Renal cortex interstitium (tissue), 11 donors: Measurements from ENCODE around the gene TBC1D22A. TPM values are rescaled to one million over a fixed set of nuclear protein-coding genes. Genes with fewer than 3 reads are reported as not detected.

Experiments used
- DNase-seq, 11 donors: peaks; one replicate each; pipeline ENCODE4 v3.0.0-alpha.2; 2013; ENCODE audit warnings: low read depth in 9 of 11, low spot score in 4 of 11; ENCODE audit errors: extremely low read depth in 1 of 11
- polyA plus RNA-seq, 3 donors: library from polyadenylated mRNA; unstranded; fragments of 120-200 nt; gene quantifications; one replicate each; pipeline ENCODE4 v1.2.1, GENCODE V29; 2013; ENCODE audit not compliant: insufficient read length in 3 of 3

TBC1D22A gene
- polyA plus RNA-seq, 3 donors: 16.1 to 19.0 (median 19.0) TPM

DNA sequence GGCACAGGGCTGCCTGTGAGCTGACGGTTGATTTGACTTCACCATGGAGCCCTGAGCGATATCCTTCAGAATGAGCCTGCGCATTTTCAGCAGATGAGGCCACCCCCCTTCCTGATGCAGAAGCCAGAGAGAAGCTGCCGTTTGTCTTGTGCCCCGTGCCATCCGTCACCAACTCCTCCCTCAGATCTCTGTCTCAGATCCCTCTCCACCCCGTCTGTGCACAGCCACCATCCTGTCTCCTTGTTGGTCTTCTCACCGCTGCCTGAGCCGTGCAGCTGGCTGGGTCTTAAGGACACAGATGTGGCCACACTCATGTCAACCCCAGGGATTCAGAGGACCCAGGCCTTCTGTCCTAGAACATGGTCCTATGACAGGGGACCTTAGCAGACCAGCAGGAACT is 293.9 kb downstream of the TBC1D22A start:
- DNase-seq: no peak

- DNase-seq: no peak
Observed at GRCh38 chr22:47056776-47057470, 294.5 kb downstream of the TBC1D22A start.

DNA sequence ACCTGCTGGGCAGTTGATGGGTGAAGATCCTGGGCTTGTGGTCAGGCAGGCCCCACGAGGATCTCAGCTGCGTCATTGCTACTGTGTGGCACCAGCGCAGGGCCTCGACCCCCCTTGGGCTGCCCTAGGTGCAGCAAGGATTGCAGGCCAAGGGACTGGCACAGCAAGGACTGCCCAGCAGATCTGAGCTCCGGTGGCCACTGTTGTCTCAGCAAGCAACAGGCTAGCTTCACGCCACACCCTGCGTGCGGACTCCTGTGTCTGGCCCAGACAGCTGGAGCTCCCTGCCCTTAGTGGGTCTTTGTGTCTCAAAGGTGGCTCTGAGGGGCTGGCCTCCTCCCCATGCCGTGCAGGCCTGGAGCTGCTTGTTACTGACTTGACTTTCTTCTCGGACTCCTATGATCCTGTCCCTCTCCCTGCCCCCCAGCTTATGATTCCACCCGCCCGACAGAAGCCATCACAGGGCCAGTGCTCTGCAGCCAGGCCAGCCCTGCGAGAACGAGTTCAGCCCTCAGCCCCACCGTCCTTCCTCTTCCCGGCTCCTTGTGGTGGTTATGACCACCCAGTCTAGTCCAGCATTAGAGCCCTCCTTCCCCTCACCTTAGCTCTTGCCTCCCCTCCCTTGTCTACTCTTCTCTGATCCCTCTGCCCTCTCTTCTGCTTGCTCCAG is 295.6 kb downstream of the TBC1D22A start:
- no peak for DNase-seq

GRCh38 chr22:47059076-47059475 is 296.6 kb downstream of the TBC1D22A start:
- no peak for DNase-seq

- no peak for DNase-seq
Observed at GRCh38 chr22:47059701-47060161, 297.3 kb downstream of the TBC1D22A start.

DNA sequence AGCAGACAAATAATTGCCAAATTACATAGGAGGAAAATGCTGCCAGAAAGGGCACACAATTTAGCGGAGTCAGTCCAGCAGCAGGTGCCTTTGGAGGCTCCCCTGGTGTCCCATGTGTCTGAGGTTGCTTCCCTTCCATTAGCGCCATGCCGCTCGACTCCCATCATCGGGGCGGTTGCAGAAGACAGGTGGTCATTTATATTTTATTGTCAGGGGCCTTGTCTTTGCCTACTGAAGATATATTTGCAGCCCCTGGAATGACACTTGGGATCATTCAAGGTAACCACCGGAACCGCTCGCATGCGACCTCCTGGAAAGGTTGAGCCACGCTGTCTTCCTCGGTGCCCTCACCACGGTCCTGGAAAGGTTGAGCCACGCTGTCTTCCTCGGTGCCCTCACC is 298.3 kb downstream of the TBC1D22A start:
- DNase-seq: no peak

DNA sequence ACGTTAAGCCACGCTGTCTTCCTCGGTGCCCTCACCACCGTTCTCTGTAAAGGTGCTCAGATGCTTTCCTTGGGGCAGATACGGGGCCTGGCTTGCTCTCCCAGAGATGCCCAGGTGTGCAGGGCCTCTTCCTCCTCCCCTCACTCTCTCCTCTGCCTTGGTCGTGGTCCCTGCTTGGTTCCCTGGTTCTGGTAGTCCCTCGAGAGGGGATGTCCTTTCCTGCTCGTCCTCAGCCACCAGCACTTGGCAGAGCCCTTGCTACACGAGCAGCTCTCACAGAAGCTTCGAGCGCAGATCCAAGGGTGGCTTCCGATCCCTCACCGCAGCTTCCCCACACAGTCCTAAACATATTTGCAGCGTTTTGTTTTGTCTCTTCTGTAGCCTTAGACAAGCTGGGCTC is 298.8 kb downstream of the TBC1D22A start:
- no peak for DNase-seq

- no peak for DNase-seq
Observed at GRCh38 chr22:47062126-47062525, 299.7 kb downstream of the TBC1D22A start.

- DNase-seq: no peak
Observed at GRCh38 chr22:47063071-47063509, 300.6 kb downstream of the TBC1D22A start.

- no peak for DNase-seq
Observed at GRCh38 chr22:47063606-47064005, 301.2 kb downstream of the TBC1D22A start.

DNA sequence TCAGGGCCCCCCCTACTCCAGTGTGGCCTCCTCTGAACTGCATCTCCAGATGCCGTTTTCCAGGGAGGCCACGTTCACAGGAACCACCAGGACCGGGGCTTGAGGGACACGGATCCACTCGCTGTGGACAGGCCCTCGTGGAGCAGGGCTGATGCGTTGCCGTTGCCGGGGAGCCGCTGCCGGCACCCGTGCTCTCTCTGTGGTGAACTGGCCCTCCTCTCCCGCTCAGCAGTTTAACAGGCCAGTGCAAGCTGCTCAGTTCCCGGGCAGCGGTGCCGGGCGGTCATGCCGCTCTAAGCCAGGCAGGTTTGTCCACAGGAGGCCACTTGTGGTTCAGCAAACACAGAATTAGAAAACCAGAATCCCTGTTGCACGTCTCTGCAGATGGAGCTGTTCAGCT is 301.6 kb downstream of the TBC1D22A start:
- no peak for DNase-seq

GRCh38 chr22:47064416-47064815 is 302.0 kb downstream of the TBC1D22A start:
- no peak for DNase-seq

- DNase-seq: no peak
Observed at GRCh38 chr22:47065756-47066615, 303.5 kb downstream of the TBC1D22A start.

DNA sequence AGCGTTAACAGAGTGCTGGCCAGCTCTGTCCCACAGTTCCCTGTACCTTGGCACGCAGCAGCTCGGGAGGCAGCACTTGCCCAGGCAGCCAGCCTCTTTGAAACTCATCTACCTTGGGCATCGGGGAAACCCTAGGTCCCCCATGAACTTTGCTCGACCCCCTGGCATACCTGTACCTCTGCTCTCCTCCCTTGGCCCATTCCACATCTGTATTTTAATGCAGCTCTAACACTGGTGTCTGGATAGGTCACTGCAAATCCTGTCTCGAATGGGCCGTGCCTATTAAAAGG is 304.1 kb downstream of the TBC1D22A start:
- DNase-seq: no peak

DNA sequence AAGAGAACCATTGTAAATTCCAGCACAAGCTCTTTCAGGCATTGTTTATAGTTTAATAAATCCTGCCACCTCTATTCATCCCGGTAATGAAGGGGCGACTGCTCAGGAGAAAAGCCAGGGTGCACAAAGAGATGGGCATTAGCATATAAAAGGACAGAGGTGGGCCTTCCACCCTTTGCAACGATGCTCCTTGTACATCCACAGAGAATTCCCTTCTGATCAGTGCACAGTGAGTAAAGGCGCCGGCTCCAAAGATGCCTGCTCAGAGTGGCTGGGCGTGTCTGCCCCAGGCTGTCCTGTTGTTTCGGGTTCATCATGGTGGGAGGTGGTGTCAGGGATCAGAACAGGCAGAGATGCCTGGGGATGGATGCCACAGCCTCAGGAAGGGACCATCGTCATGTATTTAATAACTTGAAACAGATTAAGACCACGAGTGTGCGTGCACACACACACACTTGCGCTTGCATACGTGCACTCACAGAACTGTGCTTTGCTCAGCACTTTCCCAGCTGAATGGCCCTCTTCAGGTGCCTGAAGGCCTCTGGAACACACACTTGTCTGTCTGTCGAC is 305.0 kb downstream of the TBC1D22A start:
- DNase-seq: no peak

GRCh38 chr22:47067911-47068625 is 305.6 kb downstream of the TBC1D22A start:
- no peak for DNase-seq

- no peak for DNase-seq
Observed at GRCh38 chr22:47068626-47068996, 306.2 kb downstream of the TBC1D22A start.

DNA sequence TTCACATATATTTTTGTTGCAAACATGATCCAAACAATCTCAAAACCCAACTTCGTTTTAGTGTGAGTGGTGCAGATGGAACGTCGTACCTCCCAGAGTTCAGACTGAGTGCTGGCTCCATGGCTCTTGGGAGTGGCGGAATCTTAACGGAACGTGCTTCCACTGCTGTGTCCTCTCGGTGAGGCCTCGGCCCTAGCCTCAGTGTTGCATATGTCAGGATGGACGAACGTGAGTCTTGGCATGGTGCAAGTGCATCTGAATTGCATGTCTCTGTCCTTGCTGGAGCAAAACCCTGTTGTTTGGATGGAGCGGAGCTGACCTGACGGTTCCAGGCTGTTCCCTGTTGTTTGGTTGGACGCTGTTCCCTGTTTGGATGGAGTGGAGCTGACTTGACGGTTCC is 306.8 kb downstream of the TBC1D22A start:
- no peak for DNase-seq
